Activated T-cell treated with anti-CD3 and anti-CD28 coated beads, Interleukin-2, amount 50 U/mL, for 24 hours (primary cell): ENCODE data around the gene PCBP4.

Experiments used
- DNase-seq: peaks from one replicate; pipeline ENCODE4 v3.0.0-alpha.2; 2020
- H3K27ac Mint-ChIP-seq: 2 replicates; pipeline ENCODE4 v1.8.0; 2020; ENCODE audit warnings: mild to moderate bottlenecking, mixed read lengths
- H3K27me3 Mint-ChIP-seq: 2 replicates; pipeline ENCODE4 v1.8.0; 2020; ENCODE audit warnings: mixed read lengths
- H3K36me3 Mint-ChIP-seq: 2 replicates; pipeline ENCODE4 v1.8.0; 2020; ENCODE audit warnings: low read depth, mixed read lengths
- H3K4me1 Mint-ChIP-seq: 2 replicates; pipeline ENCODE4 v1.8.0; 2020; ENCODE audit warnings: low read depth, mixed read lengths
- H3K4me3 Mint-ChIP-seq: 2 replicates; pipeline ENCODE4 v1.8.0; 2020; ENCODE audit warnings: mild to moderate bottlenecking, moderate library complexity, mixed read lengths
- H3K9me3 Mint-ChIP-seq: 2 replicates; pipeline ENCODE4 v1.8.0; 2020; ENCODE audit warnings: mixed read lengths

The PCBP4 gene

DNA sequence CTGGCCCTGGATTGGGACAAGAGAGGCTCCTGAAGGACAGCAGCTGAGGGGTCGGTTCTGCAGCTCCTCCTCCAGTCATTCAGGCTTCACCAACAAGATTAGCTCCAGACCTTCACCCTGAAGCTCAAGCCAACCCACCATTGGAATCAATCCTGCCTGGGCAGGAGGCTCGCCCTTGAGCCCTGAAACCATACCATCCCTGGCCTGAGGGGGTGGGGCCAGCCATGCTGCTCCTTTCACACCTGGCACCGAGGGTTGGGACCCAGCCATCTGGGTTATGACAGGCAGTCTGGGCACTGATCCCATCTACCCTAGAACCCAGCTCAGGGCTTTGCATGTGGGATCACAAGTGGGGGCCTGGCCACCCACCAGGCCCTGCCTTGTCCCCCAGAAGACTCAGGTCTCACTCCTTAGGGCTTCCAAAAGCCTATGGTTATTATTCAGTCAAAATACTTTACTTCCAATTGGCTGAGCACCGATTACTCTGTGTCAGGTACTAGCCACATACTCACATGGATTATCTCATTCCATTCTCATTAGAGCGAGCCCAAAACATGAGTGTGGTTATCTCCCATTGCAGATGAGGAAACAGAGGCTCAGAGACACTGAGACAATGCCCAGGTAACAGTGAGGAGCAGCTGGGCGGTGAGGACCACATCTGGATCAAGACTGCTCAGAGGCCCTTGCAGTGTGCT, 3.5 kb upstream of the PCBP4 start:
- H3K9me3 Mint-ChIP-seq, result no peaks in the 10 kb centered on the region
- H3K4me1 Mint-ChIP-seq, result peaks cover 53% of the 10 kb centered on the region
- no peak for DNase-seq
- peak overlapping the region; percentile 1 for H3K4me3 Mint-ChIP-seq
- H3K27ac Mint-ChIP-seq, result no peak overlapping the region
- peaks cover 36% of the 10 kb centered on the region for H3K36me3 Mint-ChIP-seq
- no peaks in the 10 kb centered on the region for H3K27me3 Mint-ChIP-seq

DNA sequence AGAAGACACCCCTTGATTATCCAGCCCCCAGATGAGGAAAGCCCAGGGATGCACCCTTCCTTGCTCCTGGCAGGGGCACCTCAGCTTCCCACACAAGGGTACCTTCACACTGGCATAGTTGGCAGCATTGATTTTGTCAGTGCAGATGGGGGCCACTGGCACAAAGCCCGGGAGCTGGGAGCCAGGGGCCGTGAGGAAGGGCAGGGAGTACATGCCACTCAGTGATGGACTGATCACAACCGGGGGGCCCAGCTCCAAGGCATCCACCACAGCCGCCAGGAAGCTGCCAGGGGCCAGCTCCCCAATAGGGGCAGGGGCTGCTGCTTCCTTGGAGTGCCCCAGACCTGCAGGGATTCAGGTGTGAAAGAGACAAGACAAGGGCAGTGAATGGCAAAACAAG, 2.6 kb upstream of the PCBP4 start:
- Mint-ChIP-seq H3K4me1 (peaks cover 47% of the 10 kb centered on the region), H3K4me3 (no peak overlapping the region), H3K27ac (no peak overlapping the region), H3K9me3 (no peaks in the 10 kb centered on the region), H3K36me3 (peaks cover 36% of the 10 kb centered on the region), H3K27me3 (no peaks in the 10 kb centered on the region)
- DNase-seq, result no peak

DNA sequence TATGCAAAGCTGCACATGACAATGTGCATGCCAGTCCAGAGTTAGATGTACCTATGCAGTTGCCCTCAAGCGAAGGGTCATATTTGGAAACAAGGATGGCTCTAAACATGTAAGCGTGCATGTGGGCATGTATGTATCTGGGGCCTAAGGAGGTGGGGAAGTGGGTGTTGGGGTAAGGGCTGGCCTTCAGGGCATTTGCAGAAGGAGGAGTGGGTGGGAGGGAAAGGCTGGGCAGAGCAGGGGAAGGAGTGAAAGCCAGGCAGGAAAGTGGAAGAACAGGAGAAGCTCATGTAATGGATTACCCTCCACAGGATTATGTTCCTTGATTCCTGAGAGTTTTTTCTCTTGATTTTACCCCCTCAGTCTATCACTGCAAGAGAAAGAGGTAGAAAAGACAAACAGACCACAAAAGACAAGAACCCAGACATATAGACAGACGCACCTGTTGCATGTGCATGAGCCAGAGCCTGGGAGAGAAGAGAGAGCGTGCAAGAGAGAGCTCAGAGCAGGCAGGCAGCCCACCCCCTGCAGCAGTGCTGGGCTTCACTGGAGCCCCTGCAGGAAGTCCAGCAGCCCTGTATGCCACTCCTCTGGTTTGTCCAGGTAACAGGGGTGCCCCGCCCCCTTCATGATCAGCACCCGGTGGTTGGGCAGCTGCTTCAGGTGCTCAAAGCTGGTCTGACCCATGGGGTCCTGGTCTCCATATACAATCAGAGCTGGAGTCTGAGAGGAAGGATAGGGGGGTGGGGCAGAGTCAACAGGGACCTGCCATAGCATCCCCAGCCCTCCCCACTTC, 1.8 kb upstream of the PCBP4 start:
- Mint-ChIP-seq H3K27me3 (no peaks in the 10 kb centered on the region), H3K36me3 (peaks cover 36% of the 10 kb centered on the region), H3K27ac (peak overlapping the region; percentile 32), H3K4me1 (peaks cover 40% of the 10 kb centered on the region), H3K9me3 (no peaks in the 10 kb centered on the region), H3K4me3 (peak overlapping the region; percentile 33)
- DNase-seq, result no peak

DNA sequence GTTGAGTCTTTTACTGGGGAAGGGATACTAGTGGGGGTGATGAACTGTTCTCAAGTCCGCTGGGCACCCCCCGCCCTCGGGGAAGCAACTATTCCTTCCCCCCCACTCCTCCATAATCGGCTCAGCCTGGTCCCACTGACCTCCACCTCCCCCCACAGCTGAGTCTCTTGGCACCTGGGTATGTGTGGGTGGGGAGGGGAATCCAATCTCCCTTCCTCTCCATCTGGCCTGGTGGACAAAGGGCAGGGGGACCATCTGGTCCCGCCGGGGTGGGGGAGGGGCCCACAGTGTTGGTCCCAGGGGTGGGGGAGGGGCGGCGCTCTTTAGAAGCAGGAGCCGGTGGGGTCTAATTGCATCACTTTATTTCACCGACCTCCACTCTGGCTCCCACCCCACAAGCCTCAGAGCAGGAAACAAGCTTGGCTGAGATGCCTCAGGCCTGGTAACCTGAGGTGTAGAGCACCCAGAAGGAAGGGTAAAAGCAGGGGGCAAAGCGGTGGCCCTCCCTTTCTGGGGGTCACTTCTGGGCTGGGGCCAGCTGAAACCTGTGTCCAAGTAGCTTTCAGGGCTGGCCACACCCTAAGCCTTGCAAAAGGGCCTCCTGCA, 1.0 kb upstream of the PCBP4 start:
- DNase-seq, result no peak
- Mint-ChIP-seq H3K27me3 (no peaks in the 10 kb centered on the region), H3K4me3 (peak overlapping the region; percentile 78), H3K27ac (peak overlapping the region; percentile 44), H3K36me3 (peaks cover 29% of the 10 kb centered on the region), H3K4me1 (peaks cover 36% of the 10 kb centered on the region), H3K9me3 (no peaks in the 10 kb centered on the region)

DNA sequence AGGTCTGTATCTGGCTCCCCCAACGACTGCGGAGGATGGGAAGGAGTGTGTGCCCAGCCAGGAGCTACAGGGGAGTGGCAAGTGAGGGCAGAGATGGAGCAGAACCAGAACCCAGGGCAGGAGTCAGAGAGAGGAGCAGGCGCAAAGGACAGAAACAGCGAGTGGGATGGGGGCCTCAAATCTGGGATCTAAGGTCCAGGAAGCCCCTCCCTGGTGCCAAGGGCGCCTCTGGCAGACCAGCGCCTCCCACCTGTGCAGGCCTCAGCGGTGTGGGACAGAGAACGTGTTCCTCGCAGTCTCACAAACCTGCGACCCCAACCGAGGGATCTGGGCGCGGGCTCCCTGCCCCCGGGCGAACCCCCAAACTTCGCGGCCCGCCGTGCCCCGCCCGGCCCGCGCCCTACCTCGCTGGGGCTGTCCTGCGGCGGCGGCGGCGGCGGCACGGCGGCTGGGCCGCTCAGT, 301 bp downstream of the PCBP4 start:
- H3K27me3 Mint-ChIP-seq, result no peaks in the 10 kb centered on the region
- H3K36me3 Mint-ChIP-seq, result peaks cover 23% of the 10 kb centered on the region
- H3K4me1 Mint-ChIP-seq, result peaks cover 30% of the 10 kb centered on the region
- DNase-seq, result no peak
- peak overlapping the region; percentile 68 for H3K27ac Mint-ChIP-seq
- H3K4me3 Mint-ChIP-seq, result peak overlapping the region; percentile 78
- no peaks in the 10 kb centered on the region for H3K9me3 Mint-ChIP-seq

DNA sequence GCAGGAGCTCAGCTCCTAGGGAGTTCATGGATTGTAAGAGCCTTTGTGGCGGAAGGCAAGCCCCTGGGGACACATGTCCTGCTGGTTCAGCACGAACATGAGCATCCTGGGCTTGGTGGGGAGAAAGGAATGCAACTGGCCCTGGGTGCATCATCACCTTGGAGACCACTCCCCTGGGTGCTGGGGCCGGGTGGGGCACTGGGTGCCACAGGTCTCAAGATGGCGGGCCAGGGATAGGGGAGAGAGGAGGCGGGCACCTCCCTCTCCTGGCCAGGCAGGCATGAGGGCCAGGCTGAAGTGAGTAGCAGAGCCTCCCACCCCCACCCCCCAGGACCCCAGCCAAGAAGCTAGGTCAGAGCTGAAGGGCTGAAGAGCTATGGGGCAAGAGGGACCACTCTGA, 768 bp downstream of the PCBP4 start:
- Mint-ChIP-seq H3K27ac (peak overlapping the region; percentile 68), H3K9me3 (no peaks in the 10 kb centered on the region), H3K4me3 (peak overlapping the region; percentile 78), H3K27me3 (no peaks in the 10 kb centered on the region), H3K4me1 (peaks cover 27% of the 10 kb centered on the region), H3K36me3 (peaks cover 19% of the 10 kb centered on the region)
- DNase-seq, result no peak

DNA sequence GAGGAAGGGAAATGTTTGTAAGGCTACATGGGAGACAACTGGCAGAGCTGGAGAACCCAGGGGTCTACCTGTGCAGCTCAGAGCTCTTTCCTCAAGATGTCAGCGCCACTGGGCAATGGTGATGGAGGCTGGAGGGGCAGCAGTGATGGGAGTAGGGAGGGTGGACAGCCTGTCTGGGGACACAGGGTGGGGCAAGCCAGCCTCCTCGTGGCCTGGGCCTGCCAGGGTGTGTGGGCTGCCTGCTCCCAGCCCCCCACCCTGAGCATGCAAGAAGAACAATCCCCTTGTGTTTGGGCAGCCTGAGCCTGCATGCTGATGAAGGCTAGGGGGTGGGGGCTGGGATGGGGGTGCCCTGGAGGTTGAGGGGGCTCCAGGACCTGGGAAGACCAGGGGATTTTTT, 1.2 kb downstream of the PCBP4 start:
- H3K36me3 Mint-ChIP-seq, result peaks cover 16% of the 10 kb centered on the region
- H3K4me3 Mint-ChIP-seq, result peak overlapping the region; percentile 78
- no peak for DNase-seq
- no peaks in the 10 kb centered on the region for H3K27me3 Mint-ChIP-seq
- H3K27ac Mint-ChIP-seq, result no peak overlapping the region
- peaks cover 24% of the 10 kb centered on the region for H3K4me1 Mint-ChIP-seq
- H3K9me3 Mint-ChIP-seq, result no peaks in the 10 kb centered on the region

DNA sequence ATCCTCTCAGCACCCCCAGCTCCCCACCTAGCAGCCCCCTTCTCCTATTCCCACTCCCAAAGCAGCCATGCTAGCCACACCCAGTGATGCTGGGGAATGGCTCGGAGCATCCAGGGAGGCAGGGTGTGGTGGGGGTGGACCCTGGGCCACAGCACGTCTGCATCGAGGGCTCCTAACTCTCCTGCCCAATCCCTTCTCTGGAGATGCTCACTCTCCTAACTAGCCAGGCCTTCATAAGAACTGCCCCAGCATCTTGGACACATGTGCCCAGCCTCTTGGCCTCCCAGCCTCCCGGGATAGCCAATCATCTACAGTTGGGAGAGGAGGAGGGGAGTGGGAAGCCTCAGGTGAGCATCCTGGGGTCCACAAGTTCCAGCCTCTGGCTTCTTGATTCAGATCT, 2.7 kb downstream of the PCBP4 start:
- Mint-ChIP-seq H3K27me3 (no peaks in the 10 kb centered on the region), H3K4me1 (peaks cover 20% of the 10 kb centered on the region), H3K9me3 (no peaks in the 10 kb centered on the region), H3K36me3 (peaks cover 4% of the 10 kb centered on the region), H3K4me3 (no peak overlapping the region), H3K27ac (no peak overlapping the region)
- no peak for DNase-seq

DNA sequence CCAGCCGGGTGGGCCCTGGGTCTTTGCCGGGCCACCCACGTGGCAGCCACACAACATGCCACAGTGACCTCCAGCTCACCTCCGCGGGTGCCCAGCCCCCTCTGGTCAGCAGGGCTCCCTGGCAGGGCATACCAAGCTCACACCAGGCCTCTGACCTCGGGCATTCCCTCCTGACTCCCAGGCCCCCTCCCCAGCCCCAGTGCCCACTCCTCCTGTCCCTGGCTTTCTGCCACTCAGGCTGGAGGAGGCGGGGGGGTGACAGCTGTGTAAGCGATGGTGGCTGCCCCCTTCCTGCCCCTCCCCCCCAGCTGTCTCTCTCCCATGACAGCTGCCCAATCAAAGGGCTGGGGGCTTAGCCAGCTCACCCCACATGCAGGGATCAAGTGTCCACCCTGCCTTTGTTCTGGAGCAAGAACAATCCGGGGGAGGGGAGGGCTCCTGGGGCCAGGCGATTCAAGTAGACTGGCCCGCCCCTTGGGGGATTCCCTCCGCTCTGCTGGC, 3.3 kb downstream of the PCBP4 start:
- H3K36me3 Mint-ChIP-seq, result peaks cover 2% of the 10 kb centered on the region
- H3K27me3 Mint-ChIP-seq, result no peaks in the 10 kb centered on the region
- no peak for DNase-seq
- no peak overlapping the region for H3K27ac Mint-ChIP-seq
- no peak overlapping the region for H3K4me3 Mint-ChIP-seq
- H3K4me1 Mint-ChIP-seq, result peaks cover 18% of the 10 kb centered on the region
- no peaks in the 10 kb centered on the region for H3K9me3 Mint-ChIP-seq

DNA sequence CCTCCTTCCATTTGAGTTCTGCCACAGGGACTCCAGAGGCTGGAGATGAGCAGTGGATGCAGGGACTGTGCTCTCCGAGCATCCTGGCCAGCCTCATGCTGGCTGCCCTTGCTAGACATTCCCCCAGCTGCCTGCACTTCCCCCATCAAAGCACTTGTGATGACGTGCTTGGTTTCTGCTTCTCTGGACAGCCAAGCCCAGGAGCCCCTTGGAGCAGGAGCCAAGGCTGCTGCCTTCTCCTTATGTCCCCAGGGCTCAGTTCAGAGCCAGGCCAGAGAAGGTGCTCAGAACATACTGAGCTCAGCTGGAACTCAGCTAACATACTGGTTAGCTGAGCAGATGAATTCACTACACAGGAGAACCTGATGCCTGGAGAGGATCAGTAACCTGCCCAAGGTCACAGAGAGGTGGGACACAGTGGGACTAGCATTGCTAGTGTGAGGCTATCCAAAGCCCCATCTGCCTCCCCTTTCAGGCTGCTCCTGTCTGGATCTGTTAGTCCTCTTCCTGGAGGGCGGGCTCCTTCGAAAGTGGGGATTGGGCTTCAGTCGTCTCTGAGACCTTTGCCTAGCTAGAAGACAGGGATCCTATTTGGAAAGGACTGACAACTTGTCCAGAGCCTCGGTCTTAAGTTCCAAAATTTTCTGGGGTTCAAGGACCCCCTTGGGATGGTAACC, 4.3 kb downstream of the PCBP4 start:
- peaks cover 10% of the 10 kb centered on the region for H3K4me1 Mint-ChIP-seq
- H3K27me3 Mint-ChIP-seq, result no peaks in the 10 kb centered on the region
- DNase-seq, result no peak
- no peaks in the 10 kb centered on the region for H3K9me3 Mint-ChIP-seq
- no peak overlapping the region for H3K4me3 Mint-ChIP-seq
- H3K27ac Mint-ChIP-seq, result no peak overlapping the region
- H3K36me3 Mint-ChIP-seq, result peaks cover 2% of the 10 kb centered on the region

DNA sequence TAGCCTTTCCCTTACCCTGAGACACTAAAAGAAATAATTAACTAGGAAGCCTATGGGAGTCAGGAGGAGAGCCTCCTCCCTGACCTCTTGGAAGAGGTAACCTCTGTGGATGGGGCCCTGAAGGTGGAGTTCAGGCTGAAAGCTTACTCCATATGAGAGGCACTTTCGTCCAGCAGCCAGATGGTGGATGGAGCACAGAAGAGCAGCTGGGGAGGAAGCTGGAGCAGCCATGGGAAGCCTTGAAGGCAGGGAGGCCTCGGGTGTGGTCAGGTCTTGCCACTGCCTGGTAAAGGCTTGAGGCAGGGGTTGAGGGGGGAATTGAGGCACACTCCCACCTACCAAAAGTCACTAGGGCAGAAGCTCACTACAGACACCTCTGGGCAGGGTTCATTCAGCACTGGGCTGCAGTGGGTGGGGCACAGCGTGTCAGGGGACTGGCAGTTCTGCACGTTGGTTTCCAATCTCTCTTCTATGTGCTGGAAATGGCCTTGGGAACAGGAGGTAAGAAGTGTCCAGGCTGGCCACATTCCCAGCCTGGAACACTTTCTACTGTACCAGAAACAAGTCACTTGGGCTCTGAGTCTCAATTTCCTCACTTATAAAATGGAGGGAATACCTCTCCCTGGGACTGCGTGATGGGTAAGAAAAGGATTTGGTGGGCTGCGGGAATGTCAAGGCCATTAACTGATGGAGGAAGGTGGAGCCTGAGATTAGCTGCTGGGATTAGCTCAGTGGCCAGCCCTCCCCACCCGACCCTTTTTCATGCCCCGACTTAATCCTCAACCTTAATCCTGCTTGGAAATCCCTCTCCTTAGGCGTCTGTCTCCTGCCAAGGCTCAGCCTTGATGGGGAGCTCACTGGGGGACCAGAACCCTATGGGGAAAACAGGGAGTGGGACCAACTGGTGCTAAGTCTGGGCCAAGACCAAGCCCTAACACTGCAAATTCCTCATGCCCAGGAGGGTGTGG, 5.4 kb downstream of the PCBP4 start:
- no peak overlapping the region for H3K4me3 Mint-ChIP-seq
- no peak overlapping the region for H3K27ac Mint-ChIP-seq
- peaks cover 5% of the 10 kb centered on the region for H3K27me3 Mint-ChIP-seq

DNA sequence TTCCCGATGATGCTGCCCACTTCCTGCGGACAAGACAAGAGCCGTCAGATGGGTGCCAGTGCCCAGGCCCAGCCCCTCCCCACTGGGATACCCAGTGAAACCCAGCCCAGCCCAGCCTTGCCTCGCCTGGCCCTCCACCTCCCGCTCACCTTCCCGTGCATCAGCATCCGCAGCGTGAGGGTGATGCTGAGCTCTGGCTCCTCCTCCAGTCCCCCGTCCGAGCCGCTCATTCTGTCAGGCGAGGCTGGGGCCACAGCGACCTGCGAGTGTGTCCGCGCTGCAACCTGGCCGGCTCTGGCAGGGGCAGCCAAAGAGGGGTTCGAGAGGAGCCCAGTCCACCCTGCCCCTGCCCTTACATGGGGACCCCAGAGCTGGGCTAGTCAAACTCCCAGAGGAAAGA, 6.2 kb downstream of the PCBP4 start:
- peaks cover 8% of the 10 kb centered on the region for H3K4me1 Mint-ChIP-seq
- no peak for DNase-seq
- H3K4me3 Mint-ChIP-seq, result no peak overlapping the region
- no peak overlapping the region for H3K27ac Mint-ChIP-seq
- H3K9me3 Mint-ChIP-seq, result no peaks in the 10 kb centered on the region
- peaks cover 12% of the 10 kb centered on the region for H3K27me3 Mint-ChIP-seq
- H3K36me3 Mint-ChIP-seq, result peaks cover 4% of the 10 kb centered on the region

More for the DNA sequence above, 5.4 kb downstream of the PCBP4 start:
- H3K9me3 Mint-ChIP-seq, result no peaks in the 10 kb centered on the region
- peaks cover 8% of the 10 kb centered on the region for H3K4me1 Mint-ChIP-seq
- no peak for DNase-seq
- H3K36me3 Mint-ChIP-seq, result peaks cover 4% of the 10 kb centered on the region

DNA sequence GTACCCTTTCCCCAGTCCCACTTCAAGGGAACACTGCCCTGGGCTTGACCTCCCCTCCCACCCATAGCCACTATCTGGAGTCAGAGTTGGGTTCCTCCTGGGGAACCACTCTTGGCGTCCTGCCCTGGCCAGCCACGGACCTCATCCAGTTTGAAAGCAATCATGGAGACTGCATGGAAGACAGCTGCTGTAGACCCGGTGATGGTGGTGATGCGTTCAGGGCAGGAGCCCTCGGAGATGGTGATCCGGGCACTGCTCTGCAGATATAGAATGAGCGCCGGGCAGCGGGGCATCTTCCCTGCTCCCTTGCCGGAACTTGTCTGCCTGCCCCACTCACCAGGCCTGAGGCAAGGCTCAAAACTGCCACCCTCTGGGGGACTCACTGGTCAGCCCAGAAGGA, 6.9 kb downstream of the PCBP4 start:
- peaks cover 13% of the 10 kb centered on the region for H3K27me3 Mint-ChIP-seq
- H3K9me3 Mint-ChIP-seq, result no peaks in the 10 kb centered on the region
- H3K27ac Mint-ChIP-seq, result no peak overlapping the region
- H3K4me3 Mint-ChIP-seq, result no peak overlapping the region
- H3K36me3 Mint-ChIP-seq, result peaks cover 4% of the 10 kb centered on the region
- DNase-seq, result no peak
- peaks cover 6% of the 10 kb centered on the region for H3K4me1 Mint-ChIP-seq
